Measurements from ENCODE around the gene SLC11A1. TPM values are rescaled to one million over a fixed set of nuclear protein-coding genes. Genes with fewer than 3 reads are reported as not detected.

SLC11A1 gene
- total RNA-seq, 1 donor from 2014 or later, result not detected

DNA sequence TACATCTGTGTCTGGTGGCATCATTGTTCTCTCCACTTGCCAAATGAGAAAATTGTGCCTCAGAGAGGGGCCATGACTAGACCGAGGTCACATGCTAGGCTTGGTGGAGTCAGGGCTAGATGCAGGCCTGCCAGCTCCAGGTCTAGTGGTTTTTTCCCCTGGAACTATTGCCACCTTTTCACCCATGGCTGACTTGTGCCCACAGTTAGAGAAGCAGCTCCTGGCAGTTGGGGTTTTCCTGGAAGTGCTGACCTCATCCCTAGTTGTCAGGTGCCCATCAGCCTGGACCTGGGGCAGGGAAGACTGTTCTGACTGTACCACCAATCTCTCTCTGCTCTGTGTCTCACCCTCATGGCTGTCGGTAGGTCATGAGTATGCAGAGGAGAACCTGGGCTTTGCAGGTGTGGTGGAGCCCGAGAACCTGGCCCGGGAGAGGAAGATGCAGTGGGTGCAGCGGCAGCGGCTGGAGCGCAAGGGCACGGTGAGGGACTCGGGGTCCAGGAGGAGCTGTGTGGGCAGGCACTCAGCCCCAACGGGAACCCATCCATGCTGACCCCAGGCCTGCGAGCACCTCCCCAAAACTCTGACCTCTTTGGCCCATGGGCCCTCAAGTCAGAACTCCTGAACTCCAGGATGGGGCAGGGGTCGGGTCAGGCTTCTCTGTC, 37.9 kb upstream of the SLC11A1 start:
- no peaks in the 10 kb centered on the region for H3K27me3 ChIP-seq (ENCODE audit: insufficient read depth, low read length)
- no peak overlapping the region for H2AFZ ChIP-seq (ENCODE audit: low read depth, low read length)
- no peak overlapping the region for H3K4me2 ChIP-seq (ENCODE audit: low read length)
- no peaks in the 10 kb centered on the region for H4K20me1 ChIP-seq (ENCODE audit: insufficient read depth, low read length)
- Mint-ChIP-seq H3K27me3 (ENCODE audit: low read depth, unreplicated experiment) (peaks cover 2% of the 10 kb centered on the region), H3K36me3 (ENCODE audit: low read depth, unreplicated experiment) (peaks cover 18% of the 10 kb centered on the region), H3K27ac (ENCODE audit: unreplicated experiment) (no peak overlapping the region), H3K4me3 (ENCODE audit: unreplicated experiment) (no peak overlapping the region), H3K9me3 (ENCODE audit: unreplicated experiment) (no peaks in the 10 kb centered on the region), H3K4me1 (ENCODE audit: low read depth, unreplicated experiment) (peaks cover 8% of the 10 kb centered on the region)
- H3K9me3 ChIP-seq (ENCODE audit: insufficient read depth, low read depth, low read length), result no peaks in the 10 kb centered on the region
- DNase-seq (ENCODE audit: low read depth), result no peak
- H3K9ac ChIP-seq (ENCODE audit: low read length), result no peak overlapping the region
- no peaks in the 10 kb centered on the region for H3K36me3 ChIP-seq (ENCODE audit: insufficient read depth, low read length)
- no peak overlapping the region for H3K4me3 ChIP-seq (ENCODE audit: insufficient read depth, low read depth, low read length)
- no peak overlapping the region for H3K27ac ChIP-seq (ENCODE audit: low read depth, low read length)
- H3K79me2 ChIP-seq (ENCODE audit: insufficient read depth, low read length), result no peaks in the 10 kb centered on the region
- no peak for FAIRE-seq
- TF ChIP-seq EZH2 (IDR thresholded peaks at IDR 0.05; ENCODE audit: insufficient read depth, low read length), result no peak
- TF ChIP-seq, protein P1, sequence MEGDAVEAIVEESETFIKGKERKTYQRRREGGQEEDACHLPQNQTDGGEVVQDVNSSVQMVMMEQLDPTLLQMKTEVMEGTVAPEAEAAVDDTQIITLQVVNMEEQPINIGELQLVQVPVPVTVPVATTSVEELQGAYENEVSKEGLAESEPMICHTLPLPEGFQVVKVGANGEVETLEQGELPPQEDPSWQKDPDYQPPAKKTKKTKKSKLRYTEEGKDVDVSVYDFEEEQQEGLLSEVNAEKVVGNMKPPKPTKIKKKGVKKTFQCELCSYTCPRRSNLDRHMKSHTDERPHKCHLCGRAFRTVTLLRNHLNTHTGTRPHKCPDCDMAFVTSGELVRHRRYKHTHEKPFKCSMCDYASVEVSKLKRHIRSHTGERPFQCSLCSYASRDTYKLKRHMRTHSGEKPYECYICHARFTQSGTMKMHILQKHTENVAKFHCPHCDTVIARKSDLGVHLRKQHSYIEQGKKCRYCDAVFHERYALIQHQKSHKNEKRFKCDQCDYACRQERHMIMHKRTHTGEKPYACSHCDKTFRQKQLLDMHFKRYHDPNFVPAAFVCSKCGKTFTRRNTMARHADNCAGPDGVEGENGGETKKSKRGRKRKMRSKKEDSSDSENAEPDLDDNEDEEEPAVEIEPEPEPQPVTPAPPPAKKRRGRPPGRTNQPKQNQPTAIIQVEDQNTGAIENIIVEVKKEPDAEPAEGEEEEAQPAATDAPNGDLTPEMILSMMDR (IDR thresholded peaks at IDR 0.05; ENCODE audit: insufficient read depth, low read depth, low read length), result no peak
- no peaks in the 10 kb centered on the region for H3K4me1 ChIP-seq (ENCODE audit: insufficient read depth, low read length)

- Mint-ChIP-seq H3K36me3 (ENCODE audit: low read depth, unreplicated experiment) (peaks cover 17% of the 10 kb centered on the region), H3K4me3 (ENCODE audit: unreplicated experiment) (no peak overlapping the region), H3K9me3 (ENCODE audit: unreplicated experiment) (peaks cover 4% of the 10 kb centered on the region), H3K27me3 (ENCODE audit: low read depth, unreplicated experiment) (no peaks in the 10 kb centered on the region), H3K4me1 (ENCODE audit: low read depth, unreplicated experiment) (peaks cover 8% of the 10 kb centered on the region), H3K27ac (ENCODE audit: unreplicated experiment) (no peak overlapping the region)
- Histone ChIP-seq H3K27me3 (ENCODE audit: insufficient read depth, low read length) (no peaks in the 10 kb centered on the region), H3K4me2 (ENCODE audit: low read length) (no peak overlapping the region), H2AFZ (ENCODE audit: low read depth, low read length) (no peak overlapping the region), H3K4me1 (ENCODE audit: insufficient read depth, low read length) (no peaks in the 10 kb centered on the region), H3K36me3 (ENCODE audit: insufficient read depth, low read length) (no peaks in the 10 kb centered on the region), H3K9ac (ENCODE audit: low read length) (no peak overlapping the region), H3K4me3 (ENCODE audit: insufficient read depth, low read depth, low read length) (no peak overlapping the region), H3K27ac (ENCODE audit: low read depth, low read length) (no peak overlapping the region), H3K9me3 (ENCODE audit: insufficient read depth, low read depth, low read length) (no peaks in the 10 kb centered on the region), H4K20me1 (ENCODE audit: insufficient read depth, low read length) (no peaks in the 10 kb centered on the region), H3K79me2 (ENCODE audit: insufficient read depth, low read length) (no peaks in the 10 kb centered on the region)
- FAIRE-seq (no peak), DNase-seq (ENCODE audit: low read depth) (no peak)
- no peak for TF ChIP-seq EZH2 (IDR thresholded peaks at IDR 0.05; ENCODE audit: insufficient read depth, low read length)
- TF ChIP-seq, protein P1 (IDR thresholded peaks at IDR 0.05; ENCODE audit: insufficient read depth, low read depth, low read length), result no peak
These were observed 37.2 kb upstream of the SLC11A1 start for GRCh38 chr2:218344755-218345417.

All from astrocyte (in vitro differentiated cells and primary cell).